Fibroblast of skin of right biceps (primary cell): ENCODE measurements around the gene KRTAP10-4.
"Not testable (repeated sequence)": the region's sequence is repeated elsewhere in the genome, so short reads cannot be mapped to it uniquely, and the experiment has no call there.

Experiments
- DNase-seq: peaks from one replicate; pipeline ENCODE4 v3.0.0-alpha.2; 2013

Gene KRTAP10-4, protein sequence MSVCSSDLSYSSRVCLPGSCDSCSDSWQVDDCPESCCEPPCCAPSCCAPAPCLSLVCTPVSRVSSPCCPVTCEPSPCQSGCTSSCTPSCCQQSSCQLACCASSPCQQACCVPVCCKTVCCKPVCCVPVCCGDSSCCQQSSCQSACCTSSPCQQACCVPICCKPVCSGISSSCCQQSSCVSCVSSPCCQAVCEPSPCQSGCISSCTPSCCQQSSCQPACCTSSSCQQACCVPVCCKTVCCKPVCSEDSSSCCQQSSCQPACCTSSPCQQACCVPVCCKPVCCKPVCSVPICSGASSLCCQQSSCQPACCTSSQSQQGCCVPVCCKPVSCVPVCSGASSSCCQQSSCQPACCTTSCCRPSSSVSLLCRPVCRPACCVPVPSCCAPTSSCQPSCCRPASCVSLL

DNA sequence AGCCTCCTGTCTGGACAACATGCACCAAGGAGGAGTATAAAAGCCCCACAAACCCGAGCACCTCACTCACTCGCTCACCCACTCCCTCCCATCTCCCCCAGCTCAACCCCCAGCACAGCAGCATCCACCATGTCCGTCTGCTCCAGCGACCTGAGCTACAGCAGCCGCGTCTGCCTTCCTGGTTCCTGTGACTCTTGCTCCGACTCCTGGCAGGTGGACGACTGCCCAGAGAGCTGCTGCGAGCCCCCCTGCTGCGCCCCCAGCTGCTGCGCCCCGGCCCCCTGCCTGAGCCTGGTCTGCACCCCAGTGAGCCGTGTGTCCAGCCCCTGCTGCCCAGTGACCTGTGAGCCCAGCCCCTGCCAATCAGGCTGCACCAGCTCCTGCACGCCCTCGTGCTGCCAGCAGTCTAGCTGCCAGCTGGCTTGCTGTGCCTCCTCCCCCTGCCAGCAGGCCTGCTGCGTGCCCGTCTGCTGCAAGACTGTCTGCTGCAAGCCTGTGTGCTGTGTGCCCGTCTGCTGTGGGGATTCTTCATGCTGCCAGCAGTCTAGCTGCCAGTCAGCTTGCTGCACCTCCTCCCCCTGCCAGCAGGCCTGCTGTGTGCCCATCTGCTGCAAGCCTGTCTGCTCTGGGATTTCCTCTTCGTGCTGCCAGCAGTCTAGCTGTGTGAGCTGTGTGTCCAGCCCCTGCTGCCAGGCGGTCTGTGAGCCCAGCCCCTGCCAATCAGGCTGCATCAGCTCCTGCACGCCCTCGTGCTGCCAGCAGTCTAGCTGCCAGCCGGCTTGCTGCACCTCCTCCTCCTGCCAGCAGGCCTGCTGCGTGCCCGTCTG lies at the start of gene KRTAP10-4:
TSS of gene KRTAP10-4 (plus strand) at position 100 of the 827 bp plus-strand sequence. CDS start at position 130, 30 bp downstream.
- not testable (repeated sequence) for DNase-seq

DNA sequence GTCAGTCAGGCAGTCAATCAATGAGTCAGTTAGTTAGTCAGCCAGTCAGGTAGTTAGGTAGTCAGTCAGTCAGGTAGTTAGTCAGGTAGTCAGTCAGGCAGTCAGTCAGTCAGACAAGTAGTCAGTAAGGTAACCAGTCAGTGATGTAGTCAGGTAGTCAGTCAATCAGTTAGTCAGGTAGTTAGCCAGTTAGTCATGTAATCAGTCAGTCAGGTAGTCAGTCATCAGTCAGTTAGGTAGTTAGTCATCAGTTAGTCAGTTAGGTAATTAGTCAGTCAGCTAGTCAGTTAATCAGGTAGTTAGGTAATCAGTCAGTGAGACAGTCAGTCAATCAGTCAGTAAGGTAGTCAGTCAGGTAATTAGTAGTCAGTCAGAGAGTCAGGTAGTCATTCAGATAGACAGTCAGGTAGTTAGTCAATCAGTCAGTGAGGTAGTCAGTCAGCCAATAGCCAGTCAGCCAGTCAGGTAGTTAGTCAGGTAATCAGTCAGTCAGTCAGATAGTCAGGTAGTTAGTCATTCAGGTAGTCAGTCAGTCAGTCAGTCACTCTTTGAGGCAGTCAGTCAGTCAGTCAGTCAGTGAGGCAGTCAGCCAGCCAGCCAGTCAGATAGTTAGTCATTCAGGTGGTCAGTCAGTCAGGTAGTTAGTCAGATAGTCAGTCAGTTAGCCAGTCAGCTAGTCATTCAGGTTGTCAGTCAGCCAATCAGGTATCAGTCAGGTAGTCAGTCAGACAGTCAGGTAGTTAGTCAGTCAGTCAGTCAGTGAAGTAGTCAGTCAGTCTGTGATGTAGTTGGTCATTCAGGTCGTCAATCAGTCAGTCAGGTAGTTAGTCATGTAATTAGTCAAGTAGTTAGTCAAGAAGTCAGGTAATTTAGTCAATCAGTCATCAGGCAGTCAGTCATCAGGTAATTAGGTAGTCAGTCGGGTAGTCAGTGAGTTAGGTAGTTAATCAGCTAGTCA lies 48.8 kb upstream of the KRTAP10-4 start:
- no peak for DNase-seq

DNA sequence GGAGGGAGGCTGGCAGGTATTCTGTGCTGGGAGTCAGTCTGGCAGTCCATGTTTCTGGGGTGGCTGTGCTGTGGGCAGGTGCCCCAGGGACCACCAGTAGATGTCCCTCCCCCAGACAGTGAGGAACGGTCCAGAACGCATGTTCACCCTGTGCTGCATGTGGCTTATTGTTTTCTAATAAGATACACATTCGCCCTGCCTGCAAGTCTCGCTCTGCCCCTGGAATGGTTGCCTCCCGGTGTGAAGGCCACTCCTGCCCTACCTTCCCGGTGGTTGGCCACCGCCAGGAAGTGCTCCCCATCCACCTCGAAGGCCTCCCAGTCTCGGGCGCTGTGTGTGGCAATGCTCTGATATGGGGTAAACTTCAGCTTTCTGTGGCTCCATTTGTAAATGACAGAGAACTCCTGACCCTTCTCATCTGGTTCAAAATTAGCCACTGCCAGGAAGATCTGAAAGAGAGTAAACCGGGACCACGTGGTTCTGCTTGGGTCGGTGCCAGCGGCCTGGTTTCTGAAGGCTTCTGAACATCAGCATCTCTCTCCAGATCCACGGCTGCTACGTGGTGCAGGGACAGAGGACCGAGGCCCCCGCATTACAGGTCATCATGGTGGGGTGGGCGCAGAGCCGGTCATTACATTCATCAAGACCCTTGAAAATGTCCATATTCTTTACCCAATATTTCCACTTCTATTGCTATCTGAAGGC lies 48.0 kb upstream of the KRTAP10-4 start:
- no peak for DNase-seq

DNA sequence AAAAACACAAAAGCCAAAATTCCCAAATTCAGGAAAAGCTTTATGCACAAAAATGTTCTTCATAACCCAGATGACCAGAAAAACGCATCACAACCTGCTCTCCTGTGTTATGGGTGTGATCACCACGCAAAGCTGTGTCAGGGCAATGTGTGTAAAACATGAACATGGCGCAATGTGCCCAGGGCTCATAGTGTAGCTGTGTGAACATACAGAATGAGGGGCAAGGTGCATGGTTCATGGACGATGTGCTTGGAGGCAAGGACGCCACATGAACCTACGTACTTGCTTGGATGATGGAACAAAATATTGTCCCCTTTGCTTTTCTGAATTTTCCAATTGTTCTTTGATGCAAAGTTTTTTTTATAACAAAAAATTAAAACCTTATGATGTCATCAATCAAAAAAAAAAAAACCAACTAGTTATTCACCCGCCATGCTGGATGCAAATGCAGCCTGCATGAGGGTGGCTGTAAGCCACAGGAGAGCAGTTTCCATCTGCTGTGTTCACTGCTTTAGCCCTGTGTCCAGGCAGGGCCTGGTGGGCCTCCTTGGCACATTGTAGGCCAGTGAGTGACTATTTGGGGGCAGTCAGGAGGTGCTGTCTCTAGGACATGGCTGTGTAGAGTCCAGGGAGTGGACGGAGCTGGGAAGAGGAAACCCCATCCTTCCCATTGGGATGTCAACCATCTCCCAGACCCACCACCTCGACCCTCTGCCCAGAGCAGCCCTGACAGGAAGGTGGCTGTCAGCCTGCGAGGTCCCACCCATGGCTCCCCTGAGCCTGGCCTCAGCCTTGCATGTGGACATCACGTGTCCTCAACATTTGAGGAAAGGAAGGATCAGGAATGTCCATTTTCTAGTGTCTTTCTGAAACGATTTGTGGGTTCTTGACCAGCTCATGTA lies 47.2 kb upstream of the KRTAP10-4 start:
- DNase-seq, result no peak

DNA sequence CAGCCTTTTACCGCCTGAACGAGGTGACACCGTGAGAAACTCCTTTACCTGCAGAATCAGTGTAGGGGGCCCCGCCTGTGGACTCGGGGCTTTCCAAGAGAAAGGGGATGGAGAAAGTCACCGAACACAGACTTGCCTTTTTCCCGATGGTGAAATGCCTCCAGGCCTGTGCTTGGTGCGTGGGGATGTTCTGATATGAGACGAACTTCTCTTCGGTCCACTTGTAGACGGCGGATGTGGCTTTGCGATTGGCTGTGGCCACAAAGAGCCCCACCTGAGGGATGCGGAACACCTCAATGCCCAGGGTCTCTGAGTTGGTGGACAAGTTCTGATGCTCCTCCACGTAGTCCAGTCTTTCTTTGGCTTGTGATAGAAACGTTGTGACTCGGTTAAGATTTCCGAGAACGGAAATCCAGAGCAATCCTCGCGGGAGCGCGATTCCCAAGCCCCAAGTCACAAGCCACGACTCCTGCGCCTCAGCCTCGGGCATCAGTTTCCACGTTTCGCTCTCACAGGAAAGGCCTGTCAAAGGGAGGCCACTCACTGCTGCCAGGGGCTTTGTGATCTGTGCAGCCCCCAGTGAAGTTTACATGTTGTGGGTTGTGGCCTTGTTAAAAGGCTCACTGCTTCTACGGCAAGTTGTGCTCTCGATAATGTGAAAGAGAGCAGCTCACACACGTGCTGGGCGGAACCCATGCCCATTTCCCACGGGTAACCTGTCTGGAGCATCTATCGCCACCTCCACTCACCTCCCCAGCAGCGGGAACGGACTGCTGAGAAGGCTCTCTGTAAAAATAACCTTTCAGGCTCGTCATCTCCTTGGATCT lies 46.2 kb upstream of the KRTAP10-4 start:
- DNase-seq, result no peak

DNA sequence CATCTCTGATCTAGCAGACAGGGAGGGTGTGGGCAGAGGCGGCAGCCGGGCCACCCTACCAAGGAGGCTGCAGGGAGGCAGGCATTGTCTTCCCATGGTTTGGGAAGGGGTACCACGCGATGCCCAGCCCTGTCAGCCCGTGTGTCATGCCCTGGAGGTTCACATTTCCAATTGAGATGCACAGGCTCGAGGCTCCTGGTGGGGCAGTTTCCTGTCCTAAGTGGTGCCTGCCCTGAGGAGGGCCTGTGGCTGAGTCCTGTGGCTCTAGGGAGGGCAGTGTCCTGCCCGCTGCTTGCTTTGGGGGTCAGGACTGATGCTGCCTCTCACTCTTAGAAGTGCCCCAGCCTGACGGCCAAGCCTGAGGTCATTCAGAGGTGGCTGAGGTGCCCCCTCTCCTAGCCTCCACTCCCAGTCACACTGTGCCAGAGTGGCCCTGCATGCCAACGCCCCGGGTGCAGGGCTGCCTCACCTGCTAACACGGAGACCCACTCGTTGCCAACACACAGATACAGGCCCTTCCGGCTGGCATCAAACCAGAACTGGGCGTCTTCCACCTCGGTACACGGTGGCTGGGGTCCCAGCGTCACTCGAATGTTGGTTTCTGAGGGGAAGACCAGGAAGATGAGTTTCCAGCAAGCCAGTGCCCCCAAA lies 45.4 kb upstream of the KRTAP10-4 start:
- no peak for DNase-seq

DNA sequence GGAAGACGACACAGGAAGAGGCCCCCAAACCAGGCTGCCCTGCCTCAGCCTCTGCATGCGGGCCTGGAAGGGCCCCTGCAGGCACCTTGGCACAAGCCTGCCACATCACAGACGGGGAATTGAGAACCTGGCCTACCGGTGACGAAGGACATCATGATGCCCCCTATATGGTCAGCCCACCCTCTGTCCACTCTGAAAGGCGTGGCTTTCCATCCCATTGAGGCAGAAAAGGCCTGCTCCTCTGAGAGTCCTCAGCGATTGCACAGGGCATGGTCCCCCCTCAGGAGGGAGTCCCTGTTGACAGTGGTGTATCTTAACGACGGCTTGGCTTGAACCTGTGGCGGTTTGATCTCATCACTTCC lies 44.9 kb upstream of the KRTAP10-4 start:
- DNase-seq, result no peak

DNA sequence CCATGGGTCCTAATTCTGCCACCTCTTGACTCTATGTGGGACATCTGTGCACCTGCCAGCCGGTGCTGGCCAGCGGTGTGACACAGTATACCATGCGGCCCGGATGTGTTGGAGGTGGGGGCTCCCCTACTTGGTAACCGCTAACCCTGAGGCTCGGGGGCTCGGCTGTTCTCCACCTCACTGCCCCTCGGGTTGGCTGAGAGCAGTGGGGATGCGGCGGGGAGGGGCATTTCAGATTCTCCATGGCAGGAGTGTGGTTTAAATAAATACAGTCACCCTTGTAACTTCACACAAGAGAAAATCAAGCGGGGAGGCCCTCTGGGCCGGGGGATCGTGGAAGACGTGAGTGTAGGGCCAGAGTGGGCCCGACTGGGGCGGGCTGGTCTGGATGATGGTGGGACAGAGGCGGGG lies 44.5 kb upstream of the KRTAP10-4 start:
- no peak for DNase-seq

DNA sequence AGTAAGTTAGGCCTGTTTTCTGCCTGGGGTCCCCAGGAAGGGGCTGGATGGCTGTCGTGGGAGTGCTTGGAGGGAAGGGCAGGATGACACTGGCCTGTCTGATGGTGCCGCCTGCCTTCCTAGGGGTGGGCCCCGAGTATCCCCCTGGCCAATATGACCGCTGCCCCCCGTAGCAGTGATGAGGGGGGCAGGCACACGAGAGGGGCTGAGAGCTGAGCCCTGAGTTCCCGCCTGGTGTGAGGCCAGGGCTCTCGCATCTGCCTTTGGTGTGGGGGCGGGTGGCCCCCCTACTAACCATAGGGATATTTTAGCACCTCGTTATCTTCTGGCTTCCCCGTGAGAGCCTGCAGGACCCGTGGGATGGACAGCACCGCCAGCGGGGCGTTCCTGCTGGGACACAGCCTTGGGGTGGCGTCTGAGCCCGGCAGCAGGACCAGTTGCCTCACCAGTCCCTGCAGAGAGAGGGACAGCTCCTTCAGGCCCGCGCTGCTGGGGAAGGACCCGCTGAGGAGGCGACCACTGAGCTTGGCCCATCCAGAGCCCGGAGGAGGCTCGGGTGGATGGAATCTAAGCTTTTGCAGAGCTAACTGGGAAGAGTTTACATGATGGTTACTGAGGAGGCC lies 43.9 kb upstream of the KRTAP10-4 start:
- DNase-seq, result no peak

DNA sequence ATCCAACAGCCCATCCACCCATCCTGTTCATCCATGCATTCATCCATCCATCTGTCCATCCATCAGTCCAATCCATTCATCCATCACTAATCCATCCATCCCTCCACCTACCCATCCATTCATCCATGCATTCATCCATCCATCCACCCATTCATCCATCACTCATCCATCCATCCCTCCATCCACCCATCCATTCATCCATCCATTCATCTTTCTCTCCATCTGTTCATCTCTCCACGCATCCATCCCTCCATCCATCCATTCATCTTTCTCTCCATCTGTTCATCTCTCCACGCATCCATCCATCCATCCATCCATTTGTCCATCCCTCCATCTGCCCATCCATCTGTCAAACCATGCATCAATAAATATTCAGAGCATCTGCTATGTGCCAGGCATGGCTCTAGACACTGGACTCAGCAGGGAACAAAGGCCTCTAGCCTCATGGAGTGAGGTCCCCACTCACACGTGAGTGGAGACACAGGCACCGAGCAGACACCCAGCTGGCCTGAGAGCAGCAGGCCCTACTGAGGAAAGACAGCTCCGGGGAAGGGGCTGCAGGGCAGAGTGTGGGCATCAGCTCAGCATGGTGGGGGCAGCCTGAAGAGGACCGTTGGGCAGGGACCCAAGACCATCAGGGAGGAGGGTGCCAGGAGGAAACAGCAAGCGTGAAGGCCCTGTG lies 43.2 kb upstream of the KRTAP10-4 start:
- DNase-seq, result no peak

DNA sequence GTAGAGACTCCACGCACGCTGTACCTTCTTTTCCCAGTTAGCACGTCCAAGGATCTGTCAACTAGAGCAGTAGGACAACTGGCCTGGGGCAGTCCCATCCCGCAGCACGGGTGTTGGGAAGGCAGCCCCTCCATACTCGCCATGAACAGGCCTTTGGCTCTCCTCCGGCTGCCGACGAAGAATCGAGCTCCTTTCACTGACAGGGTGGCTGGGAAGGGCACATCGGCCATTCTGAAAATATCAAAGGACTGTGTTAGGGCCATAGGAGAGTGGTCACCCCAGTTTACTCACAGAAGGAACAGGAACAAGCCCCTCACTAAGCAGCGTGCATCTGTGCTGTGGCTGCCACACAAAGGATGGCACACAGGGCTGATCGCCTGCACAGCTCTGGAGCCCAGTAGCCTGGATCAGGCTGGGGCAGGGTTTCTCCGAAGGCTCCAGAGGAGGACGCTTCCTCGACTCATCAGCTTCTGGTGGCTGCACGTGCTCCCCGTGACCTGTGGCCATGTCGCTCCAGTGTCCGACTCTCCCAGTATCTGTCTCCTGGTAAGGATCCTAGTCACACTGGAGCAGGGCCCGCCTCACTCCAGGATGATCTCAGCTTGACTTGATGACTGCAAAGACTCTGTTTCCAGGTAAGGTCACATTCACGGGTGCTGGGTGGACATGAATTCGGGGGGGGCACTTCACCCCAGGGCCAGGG lies 42.5 kb upstream of the KRTAP10-4 start:
- DNase-seq, result no peak

DNA sequence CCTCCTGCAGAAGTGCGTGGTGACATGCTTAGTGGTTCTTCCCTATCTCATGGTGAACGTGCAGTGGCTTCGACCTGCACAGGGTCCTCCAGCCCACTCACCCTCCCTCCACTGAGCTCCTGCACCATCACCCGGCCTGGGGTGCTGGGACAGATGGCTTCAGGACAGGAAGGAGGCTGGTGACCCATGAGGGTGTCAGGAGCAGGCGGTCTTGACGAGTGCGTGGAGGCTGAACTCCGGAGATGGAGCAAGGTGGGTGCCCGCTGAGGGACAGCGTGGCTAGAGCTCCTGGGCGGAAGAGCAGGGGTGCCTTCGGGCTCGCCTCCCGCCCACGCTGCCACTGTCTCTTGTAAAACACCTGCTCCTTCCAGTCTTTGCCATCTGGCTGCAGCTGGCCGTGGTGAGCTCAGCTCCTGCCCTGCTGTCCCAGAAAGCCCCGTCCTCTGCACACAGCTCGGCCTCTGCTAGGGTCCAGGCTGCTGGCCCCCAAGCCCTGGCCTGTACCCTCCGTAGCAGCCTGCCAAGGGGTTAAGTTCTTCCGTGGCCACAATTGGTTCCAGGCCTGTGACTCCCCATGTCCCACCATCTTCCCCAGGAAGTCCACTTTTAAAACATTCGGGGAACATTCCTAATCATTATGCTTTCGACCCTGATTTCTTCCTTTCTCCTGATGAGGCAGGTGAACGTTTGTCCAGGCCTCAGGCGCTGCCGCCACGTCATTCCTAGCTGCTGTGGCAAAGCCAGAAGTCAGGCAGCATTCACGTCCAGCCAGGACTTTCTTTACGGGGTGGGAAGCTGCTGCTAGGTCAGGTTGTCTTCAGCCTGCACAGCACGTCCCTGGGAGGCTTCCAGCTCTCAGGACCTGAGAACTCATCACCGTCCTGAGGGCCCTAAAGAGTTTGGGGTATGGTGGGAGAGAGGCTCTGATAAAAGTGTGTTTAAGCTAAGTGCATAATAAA lies 41.6 kb upstream of the KRTAP10-4 start:
- no peak for DNase-seq

DNA sequence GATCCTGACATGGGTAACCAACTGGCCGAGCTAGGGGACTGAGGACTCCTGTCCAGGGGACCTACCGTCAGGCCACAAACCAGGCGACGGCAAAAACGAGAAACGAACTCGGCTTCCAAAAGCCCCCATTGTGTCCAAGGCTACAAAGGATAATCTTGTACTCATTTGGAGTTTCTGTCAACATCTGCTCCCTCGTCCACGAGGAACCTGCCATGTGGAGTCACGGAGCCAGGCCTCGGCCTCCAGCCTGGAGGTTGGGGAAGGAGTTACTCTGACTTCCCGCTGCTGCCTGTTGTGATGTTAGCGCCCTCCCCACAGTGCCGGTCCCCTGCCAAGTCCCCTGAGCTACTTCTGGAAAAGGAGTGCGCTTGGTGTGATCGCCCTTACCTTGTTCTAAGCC lies 40.8 kb upstream of the KRTAP10-4 start:
- DNase-seq, result no peak

DNA sequence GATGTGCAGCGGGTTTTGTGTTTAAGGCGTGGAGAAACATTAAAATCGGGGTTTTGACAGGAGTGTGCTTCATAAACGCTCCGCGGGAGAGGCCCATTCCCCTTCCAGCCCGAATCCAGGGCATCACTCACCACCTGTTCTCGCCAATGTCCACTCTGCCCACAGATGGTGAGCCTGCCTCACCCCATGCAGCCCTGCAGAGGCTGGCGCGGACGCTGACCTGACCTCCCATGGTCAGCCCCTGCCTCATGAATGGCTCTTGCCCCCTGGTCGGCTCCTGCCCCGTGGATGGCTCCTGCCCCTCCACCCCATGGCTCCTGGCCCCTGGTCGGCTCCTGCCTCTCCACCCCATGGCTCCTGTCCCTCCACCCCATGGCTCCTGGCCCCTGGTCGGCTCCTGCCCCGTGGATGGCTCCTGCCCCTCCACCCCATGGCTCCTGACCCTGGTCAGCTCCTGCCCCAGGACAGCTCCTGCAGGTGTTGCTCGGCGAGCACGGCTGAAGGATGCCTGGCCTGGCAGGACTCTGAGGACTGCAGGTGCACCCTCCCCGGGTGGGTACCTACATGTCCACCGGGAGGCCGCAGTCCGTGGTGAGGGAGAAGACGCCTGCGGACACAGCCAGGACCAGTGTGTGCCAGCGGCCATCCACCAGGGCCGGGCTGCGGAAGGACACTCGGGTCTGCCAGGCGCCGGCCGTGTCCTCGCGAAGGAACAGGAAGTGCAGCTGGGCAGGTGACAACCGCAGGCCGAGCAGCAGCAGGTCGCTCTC lies 40.2 kb upstream of the KRTAP10-4 start:
- no peak for DNase-seq

DNA sequence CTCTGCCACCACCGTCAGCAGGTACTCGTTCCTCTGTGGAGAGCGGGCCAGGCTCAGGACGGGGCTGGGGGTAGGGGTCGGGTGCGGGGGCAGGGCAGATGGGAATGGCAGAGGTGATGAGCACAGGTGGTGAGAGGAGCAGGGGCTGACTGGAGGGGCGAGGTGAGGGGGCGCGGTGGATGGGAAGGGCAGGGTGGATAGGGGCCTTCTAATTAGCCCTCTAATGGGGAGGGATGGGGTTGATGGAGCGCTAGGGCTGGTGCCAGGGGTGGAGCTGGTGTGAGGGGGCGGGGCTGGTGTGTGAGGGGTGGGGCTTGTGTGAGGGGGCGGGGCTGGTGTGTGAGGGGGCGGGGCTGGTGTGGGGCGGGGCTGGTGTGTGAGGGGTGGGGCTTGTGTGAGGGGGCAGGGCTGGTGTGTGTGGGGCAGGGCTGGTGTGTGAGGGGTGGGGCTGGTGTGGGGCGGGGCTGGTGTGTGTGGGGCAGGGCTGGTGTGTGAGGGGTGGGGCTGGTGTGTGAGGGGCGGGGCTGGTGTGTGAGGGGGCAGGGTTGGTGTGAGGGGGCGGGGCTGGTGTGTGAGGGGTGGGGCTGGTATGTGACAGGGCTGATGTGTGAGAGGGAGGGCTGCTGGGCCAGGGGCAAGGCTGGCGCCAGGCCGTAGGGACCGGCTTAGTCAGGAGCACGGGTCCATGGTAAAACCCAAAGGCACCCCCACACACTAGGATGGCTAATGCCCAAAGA lies 39.5 kb upstream of the KRTAP10-4 start:
- DNase-seq, result no peak
